ENCODE measurements around the gene RAPGEF6.
A peak's percentile ranks its signal among the peaks of the same experiment; 100 is the strongest.

DNA sequence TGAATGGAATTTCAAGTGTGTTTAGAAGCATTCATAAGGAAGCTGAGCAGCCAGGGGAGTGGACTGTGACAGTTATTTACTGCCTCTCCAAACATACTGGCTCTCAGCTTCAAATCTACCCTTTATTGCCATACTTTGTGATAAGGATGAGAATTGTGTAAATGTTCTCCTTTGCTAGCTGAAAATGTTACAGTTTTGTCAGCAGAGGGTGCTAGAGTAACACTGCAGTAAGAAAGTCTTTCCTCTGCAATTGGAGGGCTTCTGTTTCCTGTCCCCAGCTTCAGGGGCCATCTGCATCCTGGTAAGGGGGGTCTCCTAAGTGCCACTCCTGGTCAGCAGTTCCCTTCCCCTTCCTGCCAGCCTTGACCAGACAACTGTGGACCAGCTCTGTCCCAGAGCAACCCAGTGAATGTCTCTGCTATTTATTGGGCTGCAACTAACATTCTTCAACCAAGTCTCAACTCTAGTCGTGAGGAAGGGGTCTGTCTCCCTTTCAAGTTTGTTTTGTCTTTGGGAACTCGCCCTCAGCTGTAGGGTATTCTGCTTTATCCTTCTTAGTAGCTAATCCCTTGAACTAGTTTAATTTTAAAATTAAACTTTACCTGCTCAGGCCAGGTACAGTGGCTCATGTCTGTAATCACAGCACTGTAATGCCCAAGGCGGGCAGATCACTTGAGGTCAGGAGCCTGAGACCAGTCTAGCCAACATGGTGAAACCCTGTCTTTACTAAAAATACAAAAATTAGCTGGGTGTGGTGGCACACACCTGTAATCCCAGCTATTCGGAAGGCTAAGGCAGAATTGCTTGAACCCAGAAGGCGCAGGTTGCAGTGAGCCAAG is 45.3 kb downstream of the RAPGEF6 start:
- TF ChIP-seq, protein P1, sequence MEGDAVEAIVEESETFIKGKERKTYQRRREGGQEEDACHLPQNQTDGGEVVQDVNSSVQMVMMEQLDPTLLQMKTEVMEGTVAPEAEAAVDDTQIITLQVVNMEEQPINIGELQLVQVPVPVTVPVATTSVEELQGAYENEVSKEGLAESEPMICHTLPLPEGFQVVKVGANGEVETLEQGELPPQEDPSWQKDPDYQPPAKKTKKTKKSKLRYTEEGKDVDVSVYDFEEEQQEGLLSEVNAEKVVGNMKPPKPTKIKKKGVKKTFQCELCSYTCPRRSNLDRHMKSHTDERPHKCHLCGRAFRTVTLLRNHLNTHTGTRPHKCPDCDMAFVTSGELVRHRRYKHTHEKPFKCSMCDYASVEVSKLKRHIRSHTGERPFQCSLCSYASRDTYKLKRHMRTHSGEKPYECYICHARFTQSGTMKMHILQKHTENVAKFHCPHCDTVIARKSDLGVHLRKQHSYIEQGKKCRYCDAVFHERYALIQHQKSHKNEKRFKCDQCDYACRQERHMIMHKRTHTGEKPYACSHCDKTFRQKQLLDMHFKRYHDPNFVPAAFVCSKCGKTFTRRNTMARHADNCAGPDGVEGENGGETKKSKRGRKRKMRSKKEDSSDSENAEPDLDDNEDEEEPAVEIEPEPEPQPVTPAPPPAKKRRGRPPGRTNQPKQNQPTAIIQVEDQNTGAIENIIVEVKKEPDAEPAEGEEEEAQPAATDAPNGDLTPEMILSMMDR (optimal IDR thresholded peaks at IDR 0.05 in 1 of 3, IDR thresholded peaks at IDR 0.05 in 1 of 3, conservative IDR thresholded peaks at IDR 0.05 in 1 of 3; ENCODE audit: extremely low read depth in 1 of 3, insufficient read depth in 2 of 3, low read length in 3 of 3): peak; percentile 58 to 87 (median 84)
- no peak for TF ChIP-seq EZH2 (IDR thresholded peaks at IDR 0.05; ENCODE audit: low read length)

All from keratinocyte (primary cell).